Lung (tissue), 12 donors: Measurements from ENCODE around the gene TXNRD2. TPM values are rescaled to one million over a fixed set of nuclear protein-coding genes. Genes with fewer than 3 reads are reported as not detected.

ENCODE experiments used
- ATAC-seq: fragments of 200-7000 bp; cut with Tn5 transposase; one replicate; pipeline ENCODE4 v1.9.1; 2020; ENCODE audit warnings: moderate number of reproducible peaks; ENCODE audit not compliant: insufficient read depth, low FRiP score
- DNase-seq, 3 donors: peaks; one replicate each; pipeline ENCODE4 v3.0.0-alpha.2; 2013 to 2017
- H3K27ac ChIP-seq, 2 donors: one replicate each; pipeline ENCODE4 v1.5.1; 2013; ENCODE audit warnings: mild to moderate bottlenecking in 2 of 2, moderate library complexity in 2 of 2, control low read depth in 1 of 2, inconsistent platforms in 1 of 2, low read depth in 1 of 2, low read length in 1 of 2
- H3K27me3 ChIP-seq, 3 donors: one replicate each; pipeline ENCODE4 v1.5.1; 2013; ENCODE audit warnings: low read length in 2 of 3; ENCODE audit not compliant: control insufficient read depth in 3 of 3, insufficient read depth in 3 of 3
- H3K36me3 ChIP-seq, 4 donors: one replicate each; pipeline ENCODE4 v1.5.1; 2013; ENCODE audit warnings: low read length in 4 of 4, mild to moderate bottlenecking in 1 of 4, moderate library complexity in 1 of 4; ENCODE audit not compliant: control insufficient read depth in 4 of 4, insufficient read depth in 4 of 4
- H3K4me1 ChIP-seq, 5 donors: one replicate each; pipeline ENCODE4 v1.5.1; 2013; ENCODE audit warnings: low read length in 5 of 5, mild to moderate bottlenecking in 2 of 5, moderate library complexity in 1 of 5; ENCODE audit not compliant: control insufficient read depth in 5 of 5, insufficient read depth in 5 of 5
- H3K4me3 ChIP-seq: one replicate; pipeline ENCODE4 v1.5.1; 2013; ENCODE audit warnings: mild to moderate bottlenecking, control low read depth, moderate library complexity
- H3K9ac ChIP-seq, 2 donors: one replicate each; pipeline ENCODE4 v1.5.1; 2013; ENCODE audit warnings: low read length in 2 of 2, control low read depth in 1 of 2; ENCODE audit not compliant: insufficient read depth in 1 of 2
- H3K9me3 ChIP-seq, 4 donors: one replicate each; pipeline ENCODE4 v1.5.1; 2013; ENCODE audit warnings: low read length in 3 of 4, mild to moderate bottlenecking in 1 of 4, moderate library complexity in 1 of 4; ENCODE audit not compliant: control insufficient read depth in 4 of 4, insufficient read depth in 3 of 4
- CTCF ChIP-seq: IDR thresholded peaks from 2 replicates; pipeline ENCODE4 v1.5.1; 2012; ENCODE audit warnings: mild to moderate bottlenecking; ENCODE audit errors: control extremely low read depth, extremely low read depth
- whole genome bisulfite sequencing, 2 donors: extraction: QIAGEN DNeasy Blood & Tissue Kit; methylation state at CpG; one replicate each; pipeline ENCODE4 v1.1.7; 2013; 5-methylcytosine and 5-hydroxymethylcytosine counted together
- polyA plus RNA-seq, 2 donors: library from polyadenylated mRNA; stranded (reverse); fragments of 200-250 nt; gene quantifications; one replicate each; pipeline ENCODE4 v1.2.1, GENCODE V29; 2013
- total RNA-seq, 2 donors: library from RNA; depleted of rRNA in 1 of 2; stranded (reverse); fragments of >200 nt in 1 of 2; gene quantifications; one replicate each; pipeline ENCODE4 v1.2.1, GENCODE V29; 2014 to 2021
- donor health status: control.
- donor health status: control.
- donor health status: Bipolar disorder and iron deficiency.
- donor health status: healthy.
- donor health status: DM: yes; HTN: yes; CAD: no.

The TXNRD2 gene
- total and polyA plus RNA-seq, 4 donors, result 20.3 to 59.2 (median 32.2) TPM

- DNase-seq (no peak), ATAC-seq (no peak)
- Histone ChIP-seq H3K36me3 (peaks cover 0 to 14% (median 6%) of the 10 kb centered on the region in 4 donors), H3K27ac (no peak overlapping the region), H3K4me1 (peaks cover 0 to 1% (median 0%) of the 10 kb centered on the region in 5 donors), H3K9ac (no peak overlapping the region), H3K9me3 (no peaks in the 10 kb centered on the region), H3K27me3 (no peaks in the 10 kb centered on the region), H3K4me3 (no peak overlapping the region)
- WGBS, 2 donors, result 95 to 97% methylated on average over 17 of the region's 17 CpGs
- no peak for TF ChIP-seq CTCF
These were observed 37.1 kb upstream of the TXNRD2 start for GRCh38 chr22:19978748-19979147.

GRCh38 chr22:19977296-19978243, 36.0 kb upstream of the TXNRD2 start:
- Histone ChIP-seq H3K36me3 (peaks cover 0 to 14% (median 6%) of the 10 kb centered on the region in 4 donors), H3K4me3 (no peak overlapping the region), H3K9me3 (no peaks in the 10 kb centered on the region), H3K4me1 (no peaks in the 10 kb centered on the region), H3K27ac (no peak overlapping the region), H3K9ac (no peak overlapping the region), H3K27me3 (no peaks in the 10 kb centered on the region)
- DNase-seq (no peak), ATAC-seq (no peak)
- no peak for TF ChIP-seq CTCF
- 91 to 95% methylated on average over 32 of the region's 32 CpGs for WGBS, 2 donors

GRCh38 chr22:19976671-19977070, 35.1 kb upstream of the TXNRD2 start:
- no peaks in the 10 kb centered on the region for H3K4me1 ChIP-seq
- no peak overlapping the region for H3K27ac ChIP-seq
- ATAC-seq (no peak), DNase-seq (no peak)
- peaks cover 0 to 14% (median 6%) of the 10 kb centered on the region in 4 donors for H3K36me3 ChIP-seq
- no peak overlapping the region for H3K4me3 ChIP-seq
- no peak for TF ChIP-seq CTCF
- no peaks in the 10 kb centered on the region for H3K9me3 ChIP-seq
- H3K9ac ChIP-seq, result no peak overlapping the region
- H3K27me3 ChIP-seq, result no peaks in the 10 kb centered on the region
- 83 to 94% methylated on average over 3 of the region's 3 CpGs for WGBS, 2 donors
